AG08395 (cell line): Measurements from ENCODE around the gene ZIK1.

Experiments
- DNase-seq: peaks from one replicate; pipeline ENCODE4 v3.0.0; 2012; ENCODE audit warnings: mixed read lengths, low spot score

The ZIK1 gene

DNA sequence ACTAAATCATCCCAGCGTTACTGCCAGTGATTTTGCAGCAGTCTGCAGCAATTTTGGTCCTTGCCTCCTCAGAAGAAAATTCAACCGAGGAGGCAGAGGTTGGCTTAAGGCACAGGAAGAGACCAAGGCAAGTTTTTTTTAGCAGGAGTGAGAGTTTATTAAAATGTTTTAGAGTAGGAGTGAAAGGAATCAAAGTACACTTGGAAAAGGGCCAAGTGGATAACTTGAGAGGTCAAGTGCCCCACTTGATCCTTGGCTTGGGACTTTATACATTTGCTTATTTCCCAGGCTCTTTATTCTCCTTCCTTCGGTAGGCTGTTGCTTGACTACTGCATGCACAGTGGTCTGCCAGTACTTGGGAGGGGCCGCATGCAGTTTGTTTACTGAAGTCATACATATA, 27.2 kb downstream of the ZIK1 start:
- no peak for DNase-seq

DNA sequence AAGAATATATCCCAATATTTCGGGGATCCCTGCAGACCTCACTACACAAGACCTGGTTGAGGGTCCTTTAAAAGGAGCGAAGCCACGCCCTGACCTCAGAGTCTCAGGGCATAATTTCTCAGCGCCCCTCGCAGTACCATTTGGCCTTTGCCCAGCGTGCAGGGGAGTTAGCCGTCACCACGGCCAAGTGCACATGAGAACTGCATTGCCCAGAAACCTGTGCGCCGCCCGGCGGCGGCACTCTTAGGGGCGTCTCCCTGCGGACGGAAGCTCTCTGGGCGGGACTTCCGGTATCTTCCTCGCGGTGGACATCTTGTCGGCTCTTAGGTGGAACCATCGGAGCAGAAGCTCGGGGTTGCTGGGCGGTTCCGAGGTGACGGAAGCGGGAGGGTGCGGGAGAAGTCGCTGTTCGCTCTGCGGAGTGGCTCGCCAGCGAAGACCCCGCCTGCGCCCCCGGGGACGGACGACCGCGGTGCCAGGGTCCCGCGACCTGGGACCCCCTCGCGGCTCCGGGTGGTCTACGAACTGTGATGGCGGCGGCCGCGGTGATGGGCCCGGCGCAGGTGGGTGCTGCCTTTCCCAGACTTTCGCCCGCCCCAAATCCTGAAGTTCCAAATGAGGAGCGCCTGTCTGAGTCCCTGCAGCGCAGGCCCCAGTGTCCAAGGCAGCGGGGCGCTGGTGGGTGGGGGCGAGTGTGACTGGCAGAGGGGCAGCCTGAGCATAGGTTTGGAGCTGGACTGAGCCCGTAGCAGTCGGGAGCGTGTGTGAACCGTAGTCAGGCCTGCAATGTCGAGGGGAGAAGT, 30.2 kb downstream of the ZIK1 start, which contains the start of gene ZNF134:
Gene ZNF134, plus strand, starts transcription at position 302 of the 803 bp plus-strand sequence. CDS start 5,227 bp downstream, outside the sequence.
- peak; percentile 97 for DNase-seq

DNA sequence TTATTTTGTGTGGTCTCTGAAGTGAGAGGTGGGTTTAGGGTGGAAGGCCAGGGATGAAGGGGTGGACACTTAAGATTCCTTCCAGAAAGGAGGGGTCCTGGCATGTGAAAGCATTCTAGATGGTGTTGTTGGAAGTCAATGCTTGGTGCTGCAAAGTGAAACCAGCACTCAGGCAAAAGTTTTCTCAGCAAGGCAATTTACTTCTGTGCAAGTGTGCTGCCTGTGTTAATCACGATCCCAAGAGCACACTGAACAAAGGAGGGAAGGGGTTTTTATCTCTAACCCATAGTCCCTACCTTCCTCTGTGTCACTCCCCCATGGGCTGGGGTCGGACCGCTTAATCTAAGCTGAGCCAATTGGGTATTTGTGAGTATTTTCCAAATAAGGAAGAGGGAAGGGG, 31.4 kb downstream of the ZIK1 start:
- DNase-seq: no peak

DNA sequence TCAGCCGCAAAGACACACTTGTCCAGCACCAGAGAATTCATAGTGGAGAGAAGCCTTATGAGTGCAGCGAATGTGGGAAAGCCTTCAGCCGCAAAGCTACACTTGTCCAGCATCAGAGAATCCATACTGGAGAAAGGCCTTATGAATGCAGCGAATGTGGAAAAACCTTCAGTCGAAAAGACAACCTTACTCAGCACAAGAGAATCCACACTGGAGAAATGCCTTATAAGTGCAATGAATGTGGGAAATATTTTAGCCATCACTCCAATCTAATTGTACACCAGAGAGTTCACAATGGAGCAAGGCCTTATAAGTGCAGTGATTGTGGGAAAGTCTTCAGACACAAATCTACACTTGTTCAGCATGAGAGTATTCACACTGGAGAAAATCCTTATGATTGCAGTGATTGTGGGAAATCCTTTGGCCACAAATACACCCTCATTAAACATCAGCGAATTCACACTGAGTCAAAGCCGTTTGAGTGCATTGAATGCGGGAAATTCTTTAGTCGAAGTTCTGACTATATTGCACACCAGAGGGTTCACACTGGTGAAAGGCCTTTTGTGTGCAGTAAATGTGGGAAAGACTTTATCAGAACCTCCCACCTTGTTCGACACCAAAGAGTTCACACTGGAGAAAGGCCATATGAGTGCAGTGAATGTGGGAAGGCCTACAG, 36.9 kb downstream of the ZIK1 start:
- no peak for DNase-seq

DNA sequence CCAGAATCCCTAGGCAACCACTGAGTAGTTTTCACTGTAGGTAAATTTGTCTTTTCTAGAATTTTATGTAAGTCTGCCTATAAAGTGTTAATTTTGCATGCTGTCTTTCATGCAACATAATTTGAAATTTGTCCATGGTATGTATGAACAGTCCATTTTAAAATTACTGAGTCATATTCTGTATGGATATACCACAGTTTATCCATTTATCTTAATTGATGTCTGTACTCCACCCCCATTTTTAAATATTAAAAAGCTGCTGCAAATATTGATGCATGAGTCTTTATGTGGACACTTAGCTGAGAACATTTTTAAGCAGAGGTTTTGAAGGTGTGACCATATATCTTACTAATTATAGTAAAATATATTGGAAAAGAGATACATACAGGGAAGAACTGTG, 39.1 kb downstream of the ZIK1 start:
- DNase-seq: no peak

DNA sequence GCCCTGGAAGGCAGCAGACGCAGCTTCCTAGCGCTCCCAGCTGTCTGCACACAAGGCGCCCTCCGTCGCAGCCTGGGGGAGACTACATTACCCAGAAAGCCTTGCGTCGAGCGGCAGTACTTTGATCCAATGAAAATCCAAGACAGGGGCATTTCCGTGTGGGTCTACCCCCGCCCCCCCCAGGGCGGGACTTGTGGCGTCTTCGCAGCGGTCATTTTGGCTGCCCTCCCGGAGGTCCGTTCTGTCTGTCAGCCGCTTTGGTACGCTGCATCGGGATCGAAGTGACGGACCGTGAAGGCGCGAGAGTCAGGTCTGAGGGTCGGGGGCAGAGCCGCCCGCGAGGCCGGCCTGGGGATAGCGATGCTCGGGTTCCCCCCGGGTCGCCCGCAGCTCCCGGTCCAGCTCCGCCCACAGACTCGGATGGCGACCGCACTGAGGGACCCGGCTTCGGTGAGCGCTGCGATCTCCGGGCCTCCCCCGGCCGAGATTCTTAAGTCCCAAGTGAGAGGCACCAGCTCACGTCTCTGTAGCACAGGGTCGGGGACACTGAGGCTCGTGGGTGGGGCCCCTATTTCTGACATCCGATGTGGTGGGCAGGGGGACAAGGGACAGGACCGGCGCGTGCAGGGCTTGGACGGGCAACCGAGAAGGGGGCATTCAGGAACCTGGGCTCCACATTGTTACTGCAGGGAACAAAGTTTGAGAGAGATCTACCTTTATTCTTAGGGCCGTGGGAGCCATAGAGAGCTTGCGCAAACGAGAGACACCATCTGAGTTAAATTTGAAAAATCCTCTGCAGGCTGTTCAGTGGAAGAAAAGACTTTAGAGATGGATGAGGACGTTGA, 49.3 kb downstream of the ZIK1 start, which contains the start of gene ZNF211:
Gene ZNF211, plus strand, starts transcription at position 182 of the 845 bp plus-strand sequence. Its CDS starts 179 bp downstream, at position 361.
- DNase-seq: peak; percentile 98

DNA sequence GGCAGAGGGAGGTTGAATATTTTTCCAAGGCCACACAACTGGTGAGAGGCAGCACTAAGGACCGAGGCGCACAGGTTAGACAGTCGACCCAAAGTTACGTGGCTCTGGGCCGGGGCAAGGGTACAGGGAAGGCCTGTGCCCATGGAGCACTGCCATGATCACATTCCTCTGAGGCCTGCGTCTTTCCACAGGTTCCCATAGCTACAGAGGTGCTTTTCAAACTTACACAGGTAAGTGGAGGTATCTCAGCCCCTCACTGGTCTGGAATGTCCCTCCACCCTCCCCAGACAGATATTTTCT, 49.8 kb downstream of the ZIK1 start:
- no peak for DNase-seq

DNA sequence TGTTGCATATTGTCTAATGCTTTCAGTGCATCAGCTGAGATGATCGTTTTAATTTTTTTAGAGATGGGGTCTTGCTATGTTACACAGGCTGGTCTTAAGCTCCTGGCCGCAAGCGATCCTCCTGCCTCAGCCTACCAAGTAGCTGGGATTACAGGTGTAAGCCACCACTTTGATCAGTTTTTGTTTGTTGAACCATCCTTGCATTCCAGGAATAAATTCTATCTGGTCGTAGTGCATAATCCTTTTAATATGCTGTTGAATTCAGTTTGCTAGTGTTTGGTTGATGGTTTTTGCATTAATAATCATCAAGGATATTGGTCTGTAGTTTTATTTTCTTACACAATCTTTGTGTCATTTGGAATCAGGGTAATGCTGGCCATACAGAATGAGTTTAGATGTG, 53.4 kb downstream of the ZIK1 start:
- DNase-seq: no peak

DNA sequence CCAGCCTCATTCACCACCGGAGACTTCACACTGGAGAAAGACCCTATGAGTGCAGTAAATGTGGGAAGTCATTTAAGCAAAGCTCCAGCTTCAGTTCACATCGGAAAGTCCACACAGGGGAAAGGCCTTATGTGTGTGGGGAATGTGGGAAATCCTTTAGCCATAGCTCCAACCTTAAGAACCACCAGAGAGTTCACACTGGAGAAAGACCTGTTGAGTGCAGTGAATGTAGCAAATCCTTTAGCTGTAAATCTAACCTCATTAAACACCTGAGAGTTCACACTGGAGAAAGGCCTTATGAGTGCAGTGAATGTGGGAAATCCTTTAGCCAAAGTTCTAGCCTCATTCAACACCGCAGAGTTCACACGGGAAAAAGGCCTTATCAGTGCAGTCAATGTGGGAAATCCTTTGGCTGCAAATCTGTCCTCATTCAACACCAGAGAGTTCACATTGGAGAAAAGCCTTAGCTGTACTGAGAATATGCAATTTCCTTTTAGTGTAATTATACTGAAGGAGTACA, 57.8 kb downstream of the ZIK1 start:
- DNase-seq: no peak

DNA sequence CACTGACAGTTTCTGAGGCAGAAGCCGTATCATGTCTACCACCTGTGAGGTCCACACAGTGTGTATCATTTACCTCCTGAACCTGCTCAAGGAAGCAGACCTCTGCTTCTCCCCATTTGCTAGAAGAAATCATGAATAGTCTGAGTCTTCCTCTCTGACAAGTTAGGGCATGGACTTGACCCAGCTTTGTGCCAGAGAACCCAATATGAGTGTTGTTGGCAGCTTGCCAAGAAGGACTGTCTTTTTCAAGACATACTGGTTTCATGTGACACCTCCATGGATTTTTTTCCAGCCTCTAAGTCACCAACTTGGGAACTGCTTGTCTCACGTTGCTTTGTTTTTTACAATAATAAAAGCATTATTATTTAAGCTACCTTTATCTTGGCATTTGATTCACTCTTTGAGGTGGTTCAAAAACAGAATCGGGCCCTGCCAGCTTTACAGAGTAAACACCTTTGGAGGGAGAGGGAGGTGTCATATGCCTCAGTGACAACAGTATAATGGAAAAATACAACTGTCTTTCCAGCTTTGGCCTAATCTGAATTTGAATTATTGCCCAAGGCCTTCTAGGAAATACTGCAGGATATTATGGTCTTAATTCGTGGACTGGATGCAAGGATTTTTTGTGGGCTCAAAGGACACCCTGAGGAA, 58.6 kb downstream of the ZIK1 start:
- DNase-seq: no peak
